H1 (cell line): ENCODE measurements around the gene BTBD10. TPM values are rescaled to one million over a fixed set of nuclear protein-coding genes. Genes with fewer than 3 reads are reported as not detected.

Experiments used
- CTCF ChIA-PET: fragments of 300-600 bp; sonication (Branson Sonifier 250); formaldehyde crosslinking; loops from one replicate; lab custom pipeline; 2021; ENCODE audit not compliant: partially characterized antibody; lab: Charles Lee
- POLR2A ChIA-PET: fragments of 300-600 bp; sonication (Branson Sonifier 250); formaldehyde crosslinking; loops from one replicate; lab custom pipeline; 2021; ENCODE audit warnings: inconsistent platforms; ENCODE audit not compliant: partially characterized antibody; lab: Charles Lee
- DNase-seq, 2 experiments: peaks; one replicate each; pipeline versions ENCODE4 v3.0.0 to v3.0.0-alpha.2; 2010 to 2022; ENCODE audit warnings: low spot score in 2 of 2, low read depth in 1 of 2, mixed read lengths in 1 of 2
- FAIRE-seq: peaks from 2 replicates; lab custom pipeline; 2011; peaks lifted over from hg19 to GRCh38; lab: Jason Lieb, UNC
- H2AFZ ChIP-seq: 2 replicates; pipeline ENCODE4 v1.8.1; 2012; ENCODE audit warnings: low read length, inconsistent platforms
- H2AK5ac ChIP-seq: 2 replicates; pipeline ENCODE4 v1.6.1; 2013; ENCODE audit warnings: low read depth, low read length
- H2BK120ac ChIP-seq: replicated peaks from 2 replicates; pipeline ENCODE3; 2013; ENCODE audit warnings: low read depth, low read length, inconsistent platforms
- H2BK12ac ChIP-seq: 2 replicates; pipeline ENCODE4 v1.6.1; 2013; ENCODE audit warnings: low read depth, low read length
- H2BK15ac ChIP-seq: 2 replicates; pipeline ENCODE4 v1.6.1; 2013; ENCODE audit warnings: low read length
- H2BK20ac ChIP-seq: 2 replicates; pipeline ENCODE4 v1.6.1; 2013; ENCODE audit warnings: low read length
- H2BK5ac ChIP-seq: 2 replicates; pipeline ENCODE4 v1.6.1; 2013; ENCODE audit warnings: low read depth, low read length
- H3K14ac ChIP-seq: 2 replicates; pipeline ENCODE4 v1.6.1; 2013; ENCODE audit warnings: inconsistent platforms; ENCODE audit not compliant: insufficient read length
- H3K18ac ChIP-seq: 2 replicates; pipeline ENCODE4 v1.6.1; 2013; ENCODE audit warnings: low read length; ENCODE audit errors: extremely low read depth
- H3K23ac ChIP-seq: 2 replicates; pipeline ENCODE4 v1.6.1; 2013; ENCODE audit warnings: inconsistent platforms; ENCODE audit not compliant: insufficient read length
- H3K23me2 ChIP-seq: 2 replicates; pipeline ENCODE4 v1.6.1; 2013; ENCODE audit warnings: low read depth, low read length
- H3K27ac ChIP-seq: 2 replicates; pipeline ENCODE4 v1.6.1; 2011; ENCODE audit warnings: low read depth, low read length, inconsistent platforms
- H3K27me3 ChIP-seq, 4 experiments: replicated peaks in 1 of 4; 1 replicate in 1 of 4; 2 replicates in 3 of 4; pipeline versions ENCODE4 v1.6.1 to v1.8.1; 2011 to 2013; ENCODE audit warnings: low read length in 3 of 4, mild to moderate bottlenecking in 3 of 4, inconsistent platforms in 2 of 4, mixed read lengths in 2 of 4, moderate library complexity in 1 of 4; ENCODE audit not compliant: control insufficient read depth in 3 of 4, insufficient read depth in 3 of 4; ENCODE audit errors: extremely low read depth in 1 of 4
- H3K36me3 ChIP-seq, 4 experiments: 2 replicates each; pipeline versions ENCODE4 v1.6.1 to v1.8.1; 2011 to 2013; ENCODE audit warnings: mild to moderate bottlenecking in 4 of 4, low read length in 3 of 4, moderate library complexity in 2 of 4, control low read depth in 1 of 4, inconsistent platforms in 1 of 4; ENCODE audit not compliant: insufficient read depth in 4 of 4, control insufficient read depth in 2 of 4
- H3K4ac ChIP-seq: replicated peaks from 2 replicates; pipeline ENCODE3; 2013; ENCODE audit warnings: low read length, low read depth, mixed read lengths, inconsistent platforms; ENCODE audit not compliant: insufficient read length
- H3K4me1 ChIP-seq, 4 experiments: replicated peaks in 1 of 4; 1 replicate in 1 of 4; 2 replicates in 3 of 4; pipeline versions ENCODE4 v1.6.1 to v1.8.1; 2011 to 2013; ENCODE audit warnings: low read length in 3 of 4, inconsistent platforms in 2 of 4, mixed read lengths in 1 of 4; ENCODE audit not compliant: insufficient read depth in 4 of 4, control insufficient read depth in 3 of 4
- H3K4me2 ChIP-seq, 2 experiments: 2 replicates each; pipeline versions ENCODE4 v1.6.1 to v1.8.1; 2011 to 2013; ENCODE audit warnings: low read depth in 2 of 2, low read length in 2 of 2, control low read depth in 1 of 2, inconsistent platforms in 1 of 2, mild to moderate bottlenecking in 1 of 2; ENCODE audit not compliant: insufficient read depth in 1 of 2
- H3K4me3 ChIP-seq, 4 experiments: fragments of 200-600, 300-600 bp in 1 of 4; sonication (generic), shearing (Covaris generic), sonication (Bioruptor Twin) in 1 of 4; 2 replicates each; pipeline versions ENCODE4 v1.5.1 to v1.8.1; 2011 to 2016; ENCODE audit warnings: low read length in 4 of 4, low read depth in 3 of 4, control low read depth in 2 of 4, inconsistent platforms in 2 of 4, mild to moderate bottlenecking in 2 of 4, mixed read lengths in 1 of 4, moderate library complexity in 1 of 4; ENCODE audit not compliant: insufficient read depth in 2 of 4; ENCODE audit errors: extremely low read depth in 1 of 4
- H3K56ac ChIP-seq: replicated peaks from 2 replicates; pipeline ENCODE3; 2013; ENCODE audit warnings: low read depth, mild to moderate bottlenecking, mixed read lengths, low read length, inconsistent platforms; ENCODE audit not compliant: insufficient read length
- H3K79me1 ChIP-seq: 2 replicates; pipeline ENCODE4 v1.6.1; 2013; ENCODE audit warnings: low read depth, low read length, control low read depth
- H3K79me2 ChIP-seq, 2 experiments: 2 replicates each; pipeline versions ENCODE4 v1.6.1 to v1.8.1; 2012 to 2013; ENCODE audit warnings: low read length in 2 of 2, mild to moderate bottlenecking in 2 of 2, inconsistent platforms in 1 of 2; ENCODE audit not compliant: insufficient read depth in 2 of 2, control insufficient read depth in 1 of 2
- H3K9ac ChIP-seq, 4 experiments: replicated peaks in 1 of 4; 1 replicate in 1 of 4; 2 replicates in 3 of 4; pipeline versions ENCODE4 v1.6.1 to v1.8.1; 2011 to 2013; ENCODE audit warnings: low read depth in 3 of 4, low read length in 3 of 4, control low read depth in 2 of 4, mild to moderate bottlenecking in 2 of 4, moderate library complexity in 2 of 4, inconsistent platforms in 1 of 4; ENCODE audit errors: extremely low read depth in 1 of 4
- H3K9me3 ChIP-seq, 2 experiments: 2 replicates each; pipeline versions ENCODE4 v1.6.1 to v1.8.1; 2012 to 2013; ENCODE audit warnings: mild to moderate bottlenecking in 2 of 2, moderate library complexity in 2 of 2, control low read depth in 1 of 2, inconsistent platforms in 1 of 2, low read depth in 1 of 2, low read length in 1 of 2, mixed read lengths in 1 of 2; ENCODE audit not compliant: insufficient read depth in 2 of 2
- H4K20me1 ChIP-seq, 2 experiments: replicated peaks in 1 of 2; 2 replicates each; pipeline versions ENCODE3 to v1.8.1; 2011 to 2013; ENCODE audit warnings: inconsistent platforms in 2 of 2, low read length in 2 of 2, mild to moderate bottlenecking in 1 of 2; ENCODE audit not compliant: insufficient read depth in 2 of 2, control insufficient read depth in 1 of 2
- H4K5ac ChIP-seq: 2 replicates; pipeline ENCODE4 v1.6.1; 2013; ENCODE audit warnings: low read length, low read depth, mixed read lengths, inconsistent platforms; ENCODE audit not compliant: insufficient read length
- H4K8ac ChIP-seq: 2 replicates; pipeline ENCODE4 v1.8.0; 2013; ENCODE audit warnings: mild to moderate bottlenecking, moderate library complexity, low read length, inconsistent platforms; ENCODE audit not compliant: insufficient read depth; ENCODE audit errors: extremely low read depth
- H4K91ac ChIP-seq: replicated peaks from 2 replicates; pipeline ENCODE3; 2013; ENCODE audit warnings: low read length, mixed read lengths, inconsistent platforms; ENCODE audit not compliant: insufficient read length
- WGBS, 2 experiments: shearing (Covaris generic) in 1 of 2; methylation state at CpG; one replicate each; pipeline versions ENCODE4 v1.1.6 to v1.1.7; 2013 to 2015; ENCODE audit warnings: low lambda C conversion rate in 2 of 2, mixed read lengths in 2 of 2, inconsistent platforms in 1 of 2, low coverage in 1 of 2, missing lambda C conversion rate in 1 of 2; ENCODE audit not compliant: insufficient replicate concordance in 2 of 2, insufficient coverage in 1 of 2, insufficient read length in 1 of 2; ENCODE audit errors: extremely low coverage in 1 of 2, missing lambda C conversion rate in 1 of 2; 5-methylcytosine and 5-hydroxymethylcytosine counted together
- polyA plus RNA-seq, 7 experiments: library from polyadenylated mRNA; depleted of rRNA in 3 of 7; stranded (reverse) in 5 of 7; unstranded in 2 of 7; fragments of >200 nt in 5 of 7; fragments of 200-250 nt in 2 of 7; gene quantifications; 1 replicate in 5 of 7; 2 replicates in 1 of 7; 4 replicates in 1 of 7; pipeline versions ENCODE4 v1.2.1 to v1.2.3, GENCODE V29; 2011 to 2013; ENCODE audit warnings: missing spikeins in 2 of 7, mixed read lengths in 2 of 7
- total RNA-seq: library from RNA; stranded (reverse); fragmentation: NEBNext Ultra II Directional; extraction: Animal tissue kit (Norgen Biotek cat#: 25700); gene quantifications from 2 replicates; pipeline ENCODE4 v1.2.1, GENCODE V29; 2021

BTBD10 gene
- total and polyA plus RNA-seq, 2 of the 8 experiments (the other 6 are each of a cell fraction or from before 2014, with no cell fraction given): 13.8 to 22.2 TPM

DNA sequence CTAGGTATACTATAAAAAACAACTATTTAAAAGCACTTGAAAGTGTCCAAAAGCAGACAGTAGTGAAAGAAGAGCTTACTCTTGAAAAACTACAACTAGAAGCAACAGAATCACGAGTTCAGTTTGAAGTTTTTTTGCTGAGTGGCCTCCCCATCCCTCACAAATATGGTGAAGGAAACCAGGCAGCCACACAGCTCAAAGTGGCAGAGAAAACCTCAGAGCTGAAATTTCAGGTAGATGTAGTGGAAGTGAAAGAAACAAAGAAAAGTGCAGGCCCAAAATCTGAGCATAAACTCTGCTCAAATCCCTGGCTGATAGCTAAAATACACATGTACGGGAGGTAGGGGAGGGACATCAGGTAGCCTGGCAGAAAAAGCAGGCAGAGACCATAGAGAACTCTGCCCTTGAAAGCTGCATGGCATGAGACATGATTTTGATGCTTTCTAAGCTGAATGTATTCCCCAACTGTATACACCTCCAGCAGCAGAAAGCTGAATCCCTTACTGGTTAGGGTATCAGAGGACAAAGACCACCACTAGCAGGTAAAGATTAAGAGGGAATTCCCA is 12.1 kb downstream of the BTBD10 start:
- H4K20me1 ChIP-seq: no peaks in the 10 kb centered on the region
- H3K4me1 ChIP-seq: no peaks in the 10 kb centered on the region; a peak in 2 of 7 replicates
- no peaks in the 10 kb centered on the region for H3K79me1 ChIP-seq
- 88% methylated on average over 2 of the region's 2 CpGs; no CpG with 5 or more reads in 1 of the 2 experiments for WGBS, 2 experiments
- H2AK5ac ChIP-seq: no peak overlapping the region
- peaks cover 0 to 34% of the 10 kb centered on the region in 2 experiments; a peak in 2 of 4 replicates for H3K79me2 ChIP-seq
- H3K27me3 ChIP-seq: no peaks in the 10 kb centered on the region
- no peak overlapping the region for H3K4me2 ChIP-seq
- no peak overlapping the region for H2BK12ac ChIP-seq
- no peak overlapping the region for H4K91ac ChIP-seq
- no peak overlapping the region for H3K18ac ChIP-seq
- no peak overlapping the region for H2BK15ac ChIP-seq
- no peak overlapping the region for H2AFZ ChIP-seq
- DNase-seq (no peak), FAIRE-seq (no peak)
- ChIA-PET CTCF (interaction anchor here (0.8 to 1.6 kb wide), 7 partner anchors 9 to 96 kb away, joined by 3 to 6 read pairs (median 3); no protein-coding TSS in a partner anchor), POLR2A (no interaction called here)
- H3K9me3 ChIP-seq: no peaks in the 10 kb centered on the region
- H3K23ac ChIP-seq: no peak overlapping the region
- H3K9ac ChIP-seq: no peak overlapping the region; a peak in 1 of 7 replicates
- no peak overlapping the region for H3K4ac ChIP-seq
- H3K27ac ChIP-seq: no peak overlapping the region
- H2BK120ac ChIP-seq: no peak overlapping the region
- no peak overlapping the region for H3K14ac ChIP-seq
- no peak overlapping the region for H4K8ac ChIP-seq
- H3K4me3 ChIP-seq: no peak overlapping the region
- no peak overlapping the region for H2BK20ac ChIP-seq
- no peak overlapping the region for H3K56ac ChIP-seq
- no peaks in the 10 kb centered on the region for H3K23me2 ChIP-seq
- H2BK5ac ChIP-seq: no peak overlapping the region
- no peak overlapping the region for H4K5ac ChIP-seq
- no peaks in the 10 kb centered on the region for H3K36me3 ChIP-seq
